ENCODE data around the gene ZDHHC4. TPM values are rescaled to one million over a fixed set of nuclear protein-coding genes. Genes with fewer than 3 reads are reported as not detected.

ZDHHC4 gene
- 115 TPM for polyA plus RNA-seq (2012; ENCODE audit: insufficient read depth, insufficient read length)

GRCh38 chr7:6577369-6578113, at the start of gene ZDHHC4:
Gene ZDHHC4, plus strand, starts transcription at chr7:6577454. Its CDS starts 3,108 bp downstream, at chr7:6580562.
- peak; percentile 84 for DNase-seq (ENCODE audit: low read depth, low spot score)
- H3K4me3 ChIP-seq (ENCODE audit: low read length) = peak within 1 kb of the TSS; percentile 78

- no peak for DNase-seq (ENCODE audit: low read depth, low spot score)
- H3K4me3 ChIP-seq (ENCODE audit: low read length) = no peak overlapping the region
Measured at GRCh38 chr7:6528401-6529130, 48.7 kb upstream of the ZDHHC4 start.

DNA sequence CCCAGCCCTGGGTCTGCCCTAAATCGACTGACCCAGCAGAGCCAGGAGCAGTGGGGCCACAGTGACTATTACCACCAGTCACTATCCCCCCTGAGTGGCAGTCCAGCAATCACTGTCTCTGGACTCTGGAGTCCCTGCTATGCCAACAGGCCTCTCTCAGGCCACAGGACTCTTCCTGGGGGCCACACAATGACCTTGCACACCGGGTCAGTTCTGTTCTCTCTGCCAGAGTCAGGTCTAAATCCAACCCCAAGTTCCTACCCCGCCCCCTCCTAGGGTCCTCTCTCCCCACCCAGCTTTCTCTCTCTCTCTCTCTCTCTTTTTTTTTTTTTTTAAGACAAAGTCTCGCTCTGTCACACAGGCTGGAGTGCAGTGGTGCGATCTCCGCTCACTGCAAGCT, 47.6 kb upstream of the ZDHHC4 start:
- no peak for DNase-seq (ENCODE audit: low read depth, low spot score)
- no peak overlapping the region for H3K4me3 ChIP-seq (ENCODE audit: low read length)

- peak; percentile 52 for DNase-seq (ENCODE audit: low read depth, low spot score)
- peak overlapping the region; percentile 69 for H3K4me3 ChIP-seq (ENCODE audit: low read length)
Measured at GRCh38 chr7:6530626-6531491, 46.4 kb upstream of the ZDHHC4 start.

DNA sequence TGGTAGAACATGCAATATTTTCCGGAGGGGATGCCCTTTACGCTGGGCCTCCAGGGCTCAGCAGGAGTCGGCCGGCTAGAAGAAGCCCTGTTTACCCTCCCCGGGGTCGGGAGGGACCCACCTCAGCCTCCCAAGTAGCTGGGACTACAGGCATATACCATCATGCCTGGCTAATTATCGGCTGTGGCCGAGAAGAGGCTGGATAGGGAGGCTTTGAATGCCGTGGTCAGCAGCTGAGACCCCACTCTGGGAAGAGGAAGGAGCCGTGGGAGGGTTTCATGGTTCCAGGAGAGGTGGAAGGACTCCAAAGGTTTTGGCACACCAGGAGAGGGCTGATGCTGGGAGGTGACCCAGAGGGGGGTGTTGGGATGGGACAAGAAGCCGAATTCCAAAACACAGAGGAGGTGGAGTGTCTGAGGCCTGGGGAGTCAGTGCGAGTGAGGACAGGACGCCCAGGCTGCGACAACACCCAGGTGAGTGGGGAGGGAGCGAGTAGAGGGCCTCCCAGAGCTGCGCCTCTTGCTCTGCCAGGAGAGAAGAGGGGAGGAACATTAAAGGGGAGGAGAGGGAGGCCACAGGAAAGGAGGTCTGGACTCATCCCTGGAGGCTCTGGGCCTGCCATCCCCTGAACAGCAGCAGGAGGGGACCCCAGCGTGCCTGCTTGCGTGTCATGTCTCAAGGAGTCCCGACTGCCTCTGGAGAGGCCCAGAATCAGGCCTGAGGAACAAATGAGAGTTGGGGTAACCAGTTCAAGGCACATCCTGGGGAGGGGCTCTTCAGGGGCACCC, 45.6 kb upstream of the ZDHHC4 start:
- peak overlapping the region; percentile 69 for H3K4me3 ChIP-seq (ENCODE audit: low read length)
- DNase-seq (ENCODE audit: low read depth, low spot score) = no peak

- DNase-seq (ENCODE audit: low read depth, low spot score) = no peak
- no peak overlapping the region for H3K4me3 ChIP-seq (ENCODE audit: low read length)
Measured at GRCh38 chr7:6532516-6532915, 44.7 kb upstream of the ZDHHC4 start.

- no peak for DNase-seq (ENCODE audit: low read depth, low spot score)
- H3K4me3 ChIP-seq (ENCODE audit: low read length) = no peak overlapping the region
Measured at GRCh38 chr7:6533893-6534495, 43.3 kb upstream of the ZDHHC4 start.

- no peak for DNase-seq (ENCODE audit: low read depth, low spot score)
- H3K4me3 ChIP-seq (ENCODE audit: low read length) = no peak overlapping the region
Measured at GRCh38 chr7:6536262-6537260, 40.7 kb upstream of the ZDHHC4 start.

- no peak for DNase-seq (ENCODE audit: low read depth, low spot score)
- no peak overlapping the region for H3K4me3 ChIP-seq (ENCODE audit: low read length)
Measured at GRCh38 chr7:6542368-6542767, 34.9 kb upstream of the ZDHHC4 start.

- DNase-seq (ENCODE audit: low read depth, low spot score) = peak; percentile 21
- no peak overlapping the region for H3K4me3 ChIP-seq (ENCODE audit: low read length)
Measured at GRCh38 chr7:6545398-6546126, 31.7 kb upstream of the ZDHHC4 start.

DNA sequence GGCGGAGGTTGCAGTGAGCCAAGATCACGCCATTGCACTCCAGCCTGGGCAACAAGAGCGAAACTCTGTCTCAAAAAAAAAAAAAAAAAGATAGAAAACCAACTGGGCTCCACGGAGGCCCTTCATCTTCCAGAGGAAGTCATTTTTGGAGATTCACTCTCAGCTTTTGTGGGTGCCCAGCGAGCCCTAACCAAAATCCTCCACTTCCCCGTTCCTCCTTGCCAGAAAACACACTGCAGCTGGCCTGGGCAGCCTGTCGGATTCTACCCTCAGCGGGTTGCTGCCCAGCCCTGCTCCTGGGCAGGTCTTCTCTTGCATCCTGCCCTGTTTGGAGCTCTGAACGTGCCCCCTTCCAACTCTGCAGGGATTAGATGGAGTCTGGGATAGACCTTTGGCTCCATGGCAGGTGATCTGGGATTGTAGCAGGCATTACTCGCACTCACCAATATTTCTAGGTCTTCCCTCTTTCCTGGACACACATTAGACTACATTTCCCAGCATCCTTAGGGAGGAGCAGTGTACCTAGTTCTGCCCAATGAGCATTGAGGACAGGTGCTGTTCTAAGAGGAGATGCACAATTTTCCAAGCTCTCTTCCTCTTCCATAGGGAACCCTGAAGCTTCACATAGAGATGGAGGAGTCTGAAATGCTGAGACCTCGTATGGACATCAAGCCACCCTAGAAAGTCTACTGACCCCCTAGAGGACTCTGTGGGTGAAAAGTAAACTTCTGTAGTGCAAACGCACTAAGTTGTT, 30.6 kb upstream of the ZDHHC4 start:
- H3K4me3 ChIP-seq (ENCODE audit: low read length) = no peak overlapping the region
- no peak for DNase-seq (ENCODE audit: low read depth, low spot score)

DNA sequence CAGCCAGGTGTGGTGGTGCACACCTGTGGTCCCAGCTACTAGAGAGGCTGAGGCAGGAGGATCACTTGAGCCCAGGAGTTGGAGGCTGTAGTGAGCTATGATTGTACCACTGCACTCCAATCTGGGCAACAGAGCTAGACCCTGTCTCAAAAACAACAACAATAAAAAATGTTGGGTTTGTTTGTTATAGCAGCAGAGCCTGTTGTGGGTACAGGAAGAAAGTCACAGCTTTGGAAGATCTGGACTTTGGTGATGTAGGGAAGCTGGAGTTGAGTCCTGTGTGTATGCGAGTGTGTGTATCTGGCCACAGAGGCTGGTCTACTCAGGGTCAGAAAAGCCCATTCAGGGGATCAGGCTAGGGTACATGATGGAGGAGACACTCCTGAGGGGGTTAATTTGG, 29.9 kb upstream of the ZDHHC4 start:
- H3K4me3 ChIP-seq (ENCODE audit: low read length) = no peak overlapping the region
- DNase-seq (ENCODE audit: low read depth, low spot score) = no peak

DNA sequence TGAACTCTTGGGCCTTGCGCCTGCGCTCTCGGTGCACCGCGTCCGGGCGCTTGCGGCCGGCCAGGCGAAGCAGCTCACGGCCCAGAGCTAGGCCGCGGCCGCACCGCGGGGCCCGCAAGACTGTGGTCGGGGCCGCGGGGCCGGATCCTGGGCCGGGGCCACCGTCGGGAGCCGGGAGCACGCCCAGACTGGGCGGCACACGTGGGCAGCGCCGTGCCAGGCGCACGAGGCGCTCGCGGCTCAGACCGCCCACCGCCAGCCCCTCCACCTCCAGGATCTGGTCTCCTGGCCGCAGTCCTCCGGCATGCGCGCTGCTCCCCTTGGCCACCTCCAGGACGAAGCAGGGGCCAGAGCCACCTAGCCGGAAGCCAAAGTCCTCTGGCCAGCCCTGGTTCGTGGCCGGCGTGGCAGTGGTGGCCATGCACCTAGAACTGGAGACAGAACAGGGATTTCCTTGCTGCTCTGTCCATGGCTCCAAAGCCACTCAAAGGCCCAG, 26.2 kb upstream of the ZDHHC4 start, which contains the start of gene GRID2IP:
Gene GRID2IP, minus strand, starts transcription at position 446 of the 496 bp plus-strand sequence. Its CDS starts 25 bp downstream, at position 421.
- no peak for DNase-seq (ENCODE audit: low read depth, low spot score)
- no peak within 1 kb of the TSS for H3K4me3 ChIP-seq (ENCODE audit: low read length)

- DNase-seq (ENCODE audit: low read depth, low spot score) = no peak
- H3K4me3 ChIP-seq (ENCODE audit: low read length) = no peak overlapping the region
Measured at GRCh38 chr7:6553448-6554044, 23.7 kb upstream of the ZDHHC4 start.

- no peak overlapping the region for H3K4me3 ChIP-seq (ENCODE audit: low read length)
- no peak for DNase-seq (ENCODE audit: low read depth, low spot score)
Measured at GRCh38 chr7:6554848-6555247, 22.4 kb upstream of the ZDHHC4 start.

Measured in Jurkat, Clone E6-1 (cell line).